Mesendoderm (in vitro differentiated cells): Measurements from ENCODE around the gene OR51F2.

Experiments
- DNase-seq: peaks from one replicate; pipeline ENCODE4 v3.0.0; 2013
- H2AK5ac ChIP-seq: 2 replicates; pipeline ENCODE4 v1.6.1; 2013; ENCODE audit warnings: low read length, inconsistent platforms
- H2BK120ac ChIP-seq: 2 replicates; pipeline ENCODE4 v1.6.1; 2013; ENCODE audit warnings: low read depth, mild to moderate bottlenecking, low read length, moderate library complexity, mixed read lengths
- H2BK15ac ChIP-seq: replicated peaks from 2 replicates; pipeline ENCODE4 v1.6.1; 2013; ENCODE audit warnings: low read depth, mild to moderate bottlenecking, moderate library complexity
- H2BK5ac ChIP-seq: 2 replicates; pipeline ENCODE4 v1.6.1; 2013; ENCODE audit warnings: low read length, inconsistent platforms
- H3K18ac ChIP-seq: 2 replicates; pipeline ENCODE4 v1.6.1; 2013; ENCODE audit warnings: mild to moderate bottlenecking, low read length, mixed read lengths
- H3K23ac ChIP-seq: one replicate; pipeline ENCODE4 v1.6.1; 2013; ENCODE audit warnings: low read length
- H3K27ac ChIP-seq: 2 replicates; pipeline ENCODE4 v1.5.1; 2013; ENCODE audit warnings: low read depth, mild to moderate bottlenecking, inconsistent platforms, low read length, moderate library complexity
- H3K27me3 ChIP-seq: 2 replicates; pipeline ENCODE4 v1.6.1; 2013; ENCODE audit warnings: low read length, control low read depth, mild to moderate bottlenecking, inconsistent platforms; ENCODE audit not compliant: insufficient read depth, poor library complexity
- H3K36me3 ChIP-seq: 2 replicates; pipeline ENCODE4 v1.6.1; 2013; ENCODE audit warnings: low read length, inconsistent platforms; ENCODE audit not compliant: control insufficient read depth, insufficient read depth
- H3K4ac ChIP-seq: one replicate; pipeline ENCODE4 v1.6.1; 2013; ENCODE audit warnings: low read depth, mild to moderate bottlenecking, low read length, moderate library complexity
- H3K4me1 ChIP-seq: 2 replicates; pipeline ENCODE4 v1.6.1; 2013; ENCODE audit warnings: low read depth, low read length, inconsistent platforms; ENCODE audit not compliant: control insufficient read depth
- H3K4me2 ChIP-seq: 2 replicates; pipeline ENCODE4 v1.6.1; 2013; ENCODE audit warnings: low read length
- H3K4me3 ChIP-seq: 2 replicates; pipeline ENCODE4 v1.5.1; 2013; ENCODE audit warnings: mild to moderate bottlenecking, low read length
- H3K56ac ChIP-seq: one replicate; pipeline ENCODE4 v1.6.1; 2013; ENCODE audit warnings: low read length
- H3K79me1 ChIP-seq: 2 replicates; pipeline ENCODE4 v1.6.1; 2013; ENCODE audit warnings: low read length, inconsistent platforms
- H3K79me2 ChIP-seq: 2 replicates; pipeline ENCODE4 v1.6.1; 2013; ENCODE audit warnings: mild to moderate bottlenecking, low read length; ENCODE audit not compliant: control insufficient read depth, insufficient read depth
- H3K9ac ChIP-seq: 2 replicates; pipeline ENCODE4 v1.6.1; 2013; ENCODE audit warnings: low read length, inconsistent platforms
- H4K5ac ChIP-seq: one replicate; pipeline ENCODE4 v1.6.1; 2013; ENCODE audit warnings: low read length
- H4K8ac ChIP-seq: one replicate; pipeline ENCODE4 v1.6.1; 2013; ENCODE audit warnings: low read depth, mild to moderate bottlenecking, control low read depth, low read length, moderate library complexity
- WGBS: extraction: QIAGEN DNeasy Blood & Tissue Kit; methylation state at CpG from one replicate; pipeline ENCODE4 v1.1.7; 2013; ENCODE audit warnings: low lambda C conversion rate, missing lambda C conversion rate; ENCODE audit not compliant: insufficient coverage; ENCODE audit errors: extremely low coverage; 5-methylcytosine and 5-hydroxymethylcytosine counted together

OR51F2 gene

DNA sequence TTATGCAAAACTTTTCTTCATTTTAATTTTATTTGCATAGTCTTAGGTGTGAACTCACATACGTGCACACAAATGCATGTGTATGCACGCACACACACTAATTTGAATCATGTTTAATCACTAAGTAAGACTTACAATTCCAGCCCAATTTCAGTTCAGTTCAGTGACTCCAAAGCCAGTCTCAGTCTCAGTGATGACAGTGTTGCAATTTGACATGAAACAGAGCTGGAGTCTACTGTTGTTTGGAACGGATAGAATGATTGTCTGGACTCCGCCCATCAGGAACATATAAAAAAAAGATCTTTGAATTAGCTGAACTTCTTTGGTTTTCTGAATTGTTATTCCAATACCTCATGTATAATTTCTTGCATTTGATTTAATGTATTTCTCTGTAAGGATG lies 42.8 kb downstream of the OR51F2 start:
- Histone ChIP-seq H4K8ac (no peak overlapping the region), H3K36me3 (no peaks in the 10 kb centered on the region), H2BK120ac (no peak overlapping the region), H3K23ac (no peak overlapping the region), H3K9ac (no peak overlapping the region), H3K27me3 (no peaks in the 10 kb centered on the region), H3K4ac (no peak overlapping the region), H2BK5ac (no peak overlapping the region), H3K18ac (no peak overlapping the region), H4K5ac (no peak overlapping the region), H3K4me2 (no peak overlapping the region), H2AK5ac (no peak overlapping the region), H3K79me2 (no peaks in the 10 kb centered on the region), H3K56ac (no peak overlapping the region), H3K79me1 (no peaks in the 10 kb centered on the region), H3K4me1 (no peaks in the 10 kb centered on the region), H3K4me3 (no peak overlapping the region), H3K27ac (no peak overlapping the region), H2BK15ac (no peak overlapping the region)
- DNase-seq, result no peak
- no CpG with 5 or more reads among the region's 4 CpGs for WGBS

DNA sequence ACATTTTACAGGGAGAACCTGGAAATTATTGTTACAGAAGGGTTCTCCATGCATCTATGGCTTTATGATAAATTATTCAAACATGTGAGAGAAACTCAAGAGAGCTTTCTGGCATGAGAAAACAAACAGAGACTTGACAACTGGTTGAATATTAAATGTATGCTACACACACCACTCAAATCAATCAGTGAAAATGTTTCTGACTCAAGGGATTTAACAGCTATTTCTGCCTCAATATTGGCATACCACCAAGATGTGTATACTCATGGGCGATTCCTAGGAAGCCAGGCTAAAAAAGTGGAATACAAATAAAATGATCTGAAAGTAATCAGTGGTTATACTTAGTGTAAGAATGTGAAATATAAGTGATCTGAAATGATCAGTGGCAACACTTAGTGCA lies 44.7 kb downstream of the OR51F2 start:
- H3K23ac ChIP-seq, result no peak overlapping the region
- H3K4me3 ChIP-seq, result no peak overlapping the region
- WGBS, result no CpG with 5 or more reads among the region's 1 CpG
- no peak for DNase-seq
- no peaks in the 10 kb centered on the region for H3K79me1 ChIP-seq
- no peaks in the 10 kb centered on the region for H3K27me3 ChIP-seq
- no peak overlapping the region for H3K4me2 ChIP-seq
- H3K79me2 ChIP-seq, result no peaks in the 10 kb centered on the region
- no peak overlapping the region for H3K18ac ChIP-seq
- no peak overlapping the region for H4K8ac ChIP-seq
- H3K9ac ChIP-seq, result no peak overlapping the region
- H3K36me3 ChIP-seq, result no peaks in the 10 kb centered on the region
- no peak overlapping the region for H4K5ac ChIP-seq
- no peak overlapping the region for H2AK5ac ChIP-seq
- H3K56ac ChIP-seq, result no peak overlapping the region
- no peak overlapping the region for H2BK15ac ChIP-seq
- no peak overlapping the region for H2BK5ac ChIP-seq
- no peak overlapping the region for H2BK120ac ChIP-seq
- no peak overlapping the region for H3K4ac ChIP-seq
- H3K27ac ChIP-seq, result no peak overlapping the region
- H3K4me1 ChIP-seq, result no peaks in the 10 kb centered on the region
